A673 (cell line): ENCODE results near the gene CDH1. TPM values are rescaled to one million over a fixed set of nuclear protein-coding genes. Genes with fewer than 3 reads are reported as not detected.

Experiments used
- Bru-seq: library from RNA; stranded (reverse); fragments of 400-500 nt; gene quantifications from one replicate; lab custom pipeline; 2021; lab: Mats Ljungman, UMichigan
- BruChase-seq, 2 experiments: library from RNA; stranded (reverse); fragments of 400-500 nt; gene quantifications; one replicate each; lab custom pipeline; 2021; lab: Mats Ljungman, UMichigan
- BruUV-seq: library from RNA; stranded (reverse); fragments of 400-500 nt; replicated peaks from 2 replicates; lab custom pipeline; 2021; lab: Mats Ljungman, UMichigan
- CTCF ChIA-PET: fragments of 300-600 bp; sonication (Branson Sonifier 250); formaldehyde crosslinking; loops from one replicate; lab custom pipeline; 2022; ENCODE audit warnings: antibody characterized with exemption; lab: Charles Lee
- POLR2A ChIA-PET: fragments of 300-600 bp; sonication (Branson Sonifier 250); formaldehyde crosslinking; loops from one replicate; lab custom pipeline; 2022; ENCODE audit warnings: antibody characterized with exemption; ENCODE audit not compliant: low non-redundant PET; lab: Charles Lee
- DNase-seq: peaks from one replicate; pipeline ENCODE4 v3.0.0-alpha.2; 2015; ENCODE audit warnings: low spot score
- H3K27ac ChIP-seq: fragments of 200-600 bp; sonication (generic); 2 replicates; pipeline ENCODE4 v1.5.1; 2016; ENCODE audit warnings: mixed run types, low read depth, mild to moderate bottlenecking, mixed read lengths, antibody characterized with exemption, low read length; ENCODE audit not compliant: poor library complexity, severe bottlenecking
- H3K27me3 ChIP-seq: fragments of 200-600 bp; sonication (generic); replicated peaks from 2 replicates; pipeline ENCODE4 v1.6.1; 2017; ENCODE audit warnings: mixed run types, low read depth, mild to moderate bottlenecking, mixed read lengths, antibody characterized with exemption, low read length; ENCODE audit not compliant: insufficient read depth, poor library complexity
- H3K36me3 ChIP-seq: fragments of 200-600 bp; sonication (generic); 2 replicates; pipeline ENCODE4 v1.6.1; 2016; ENCODE audit warnings: mixed run types, mild to moderate bottlenecking, mixed read lengths, antibody characterized with exemption, low read length; ENCODE audit not compliant: insufficient read depth, poor library complexity, severe bottlenecking
- H3K4me1 ChIP-seq: fragments of 200-600 bp; sonication (generic); 2 replicates; pipeline ENCODE4 v1.6.1; 2017; ENCODE audit warnings: mixed run types, mild to moderate bottlenecking, mixed read lengths, antibody characterized with exemption, low read length; ENCODE audit not compliant: insufficient read depth, poor library complexity, severe bottlenecking
- H3K4me3 ChIP-seq: fragments of 200-600 bp; sonication (generic); 2 replicates; pipeline ENCODE4 v1.5.1; 2016; ENCODE audit warnings: low read depth, mixed run types, mild to moderate bottlenecking, mixed read lengths, low read length; ENCODE audit not compliant: poor library complexity, severe bottlenecking
- H3K9me3 ChIP-seq: fragments of 200-600 bp; sonication (generic); 2 replicates; pipeline ENCODE4 v1.6.1; 2016; ENCODE audit warnings: mixed run types, low read depth, mild to moderate bottlenecking, mixed read lengths, antibody characterized with exemption, low read length; ENCODE audit not compliant: poor library complexity, severe bottlenecking
- EZH2 ChIP-seq: fragments of 200-600 bp; sonication (generic); IDR thresholded peaks from 2 replicates; pipeline ENCODE4 v1.6.1; 2017; ENCODE audit warnings: borderline replicate concordance, low read depth, mild to moderate bottlenecking, mixed read lengths, antibody characterized with exemption, low read length; ENCODE audit not compliant: poor library complexity, severe bottlenecking
- intact Hi-C: fragments of 100-400 bp; cut with micrococcal nuclease; formaldehyde crosslinking; loops from one replicate; pipeline ENCODE4 v1.10.0; 2022; ENCODE audit not compliant: unreplicated experiment
- long read RNA-seq: library from polyadenylated mRNA; stranded (forward); transcript quantifications from one replicate; pipeline ENCODE4 v2.0.0, GENCODE V29; 2022
- total RNA-seq: library from RNA; stranded (reverse); gene quantifications from 2 replicates; pipeline ENCODE4 v1.2.3, GENCODE V29; 2021
- TF ChIP-seq, protein P1 (sequence below): fragments of 300-800, 200-600 bp; sonication (generic); conservative IDR thresholded peaks from 2 replicates; pipeline ENCODE4 v1.5.1; 2017; ENCODE audit warnings: low read depth, mild to moderate bottlenecking, antibody characterized with exemption, low read length, moderate library complexity, mixed read lengths

CDH1 gene
- total RNA-seq = 0.06 and 0.87 TPM in 2 replicates
- percentile 5 among the genes with signal in this experiment for Bru-seq, nascent RNA
- percentile 10 among the genes with signal in this experiment for BruChase-seq, experiment 1, labeled RNA remaining after a 2-hour chase
- BruChase-seq, experiment 2, labeled RNA remaining after a 6-hour chase = percentile 11 among the genes with signal in this experiment
- long read RNA-seq = 0 reads

DNA sequence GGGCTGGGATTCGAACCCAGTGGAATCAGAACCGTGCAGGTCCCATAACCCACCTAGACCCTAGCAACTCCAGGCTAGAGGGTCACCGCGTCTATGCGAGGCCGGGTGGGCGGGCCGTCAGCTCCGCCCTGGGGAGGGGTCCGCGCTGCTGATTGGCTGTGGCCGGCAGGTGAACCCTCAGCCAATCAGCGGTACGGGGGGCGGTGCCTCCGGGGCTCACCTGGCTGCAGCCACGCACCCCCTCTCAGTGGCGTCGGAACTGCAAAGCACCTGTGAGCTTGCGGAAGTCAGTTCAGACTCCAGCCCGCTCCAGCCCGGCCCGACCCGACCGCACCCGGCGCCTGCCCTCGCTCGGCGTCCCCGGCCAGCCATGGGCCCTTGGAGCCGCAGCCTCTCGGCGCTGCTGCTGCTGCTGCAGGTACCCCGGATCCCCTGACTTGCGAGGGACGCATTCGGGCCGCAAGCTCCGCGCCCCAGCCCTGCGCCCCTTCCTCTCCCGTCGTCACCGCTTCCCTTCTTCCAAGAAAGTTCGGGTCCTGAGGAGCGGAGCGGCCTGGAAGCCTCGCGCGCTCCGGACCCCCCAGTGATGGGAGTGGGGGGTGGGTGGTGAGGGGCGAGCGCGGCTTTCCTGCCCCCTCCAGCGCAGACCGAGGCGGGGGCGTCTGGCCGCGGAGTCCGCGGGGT lies at the start of gene CDH1:
TSS of gene CDH1 (plus strand) at position 247 of the 684 bp plus-strand sequence. CDS start at position 371, 124 bp downstream.
- Histone ChIP-seq H3K27ac (no peak within 1 kb of the TSS), H3K4me3 (peak within 1 kb of the TSS; percentile 46), H3K4me1 (peaks cover 7% of the 10 kb centered on the region), H3K27me3 (peaks cover 27% of the 10 kb centered on the region), H3K9me3 (no peaks in the 10 kb centered on the region), H3K36me3 (no peaks in the 10 kb centered on the region)
- intact Hi-C loops = no loop called here
- BruUV-seq = no TSS peak
- DNase-seq = no peak
- ChIA-PET POLR2A (no interaction called here), CTCF (no interaction called here)
- TF ChIP-seq, protein P1, sequence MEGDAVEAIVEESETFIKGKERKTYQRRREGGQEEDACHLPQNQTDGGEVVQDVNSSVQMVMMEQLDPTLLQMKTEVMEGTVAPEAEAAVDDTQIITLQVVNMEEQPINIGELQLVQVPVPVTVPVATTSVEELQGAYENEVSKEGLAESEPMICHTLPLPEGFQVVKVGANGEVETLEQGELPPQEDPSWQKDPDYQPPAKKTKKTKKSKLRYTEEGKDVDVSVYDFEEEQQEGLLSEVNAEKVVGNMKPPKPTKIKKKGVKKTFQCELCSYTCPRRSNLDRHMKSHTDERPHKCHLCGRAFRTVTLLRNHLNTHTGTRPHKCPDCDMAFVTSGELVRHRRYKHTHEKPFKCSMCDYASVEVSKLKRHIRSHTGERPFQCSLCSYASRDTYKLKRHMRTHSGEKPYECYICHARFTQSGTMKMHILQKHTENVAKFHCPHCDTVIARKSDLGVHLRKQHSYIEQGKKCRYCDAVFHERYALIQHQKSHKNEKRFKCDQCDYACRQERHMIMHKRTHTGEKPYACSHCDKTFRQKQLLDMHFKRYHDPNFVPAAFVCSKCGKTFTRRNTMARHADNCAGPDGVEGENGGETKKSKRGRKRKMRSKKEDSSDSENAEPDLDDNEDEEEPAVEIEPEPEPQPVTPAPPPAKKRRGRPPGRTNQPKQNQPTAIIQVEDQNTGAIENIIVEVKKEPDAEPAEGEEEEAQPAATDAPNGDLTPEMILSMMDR = no peak
- TF ChIP-seq EZH2 = peak; percentile 81

DNA sequence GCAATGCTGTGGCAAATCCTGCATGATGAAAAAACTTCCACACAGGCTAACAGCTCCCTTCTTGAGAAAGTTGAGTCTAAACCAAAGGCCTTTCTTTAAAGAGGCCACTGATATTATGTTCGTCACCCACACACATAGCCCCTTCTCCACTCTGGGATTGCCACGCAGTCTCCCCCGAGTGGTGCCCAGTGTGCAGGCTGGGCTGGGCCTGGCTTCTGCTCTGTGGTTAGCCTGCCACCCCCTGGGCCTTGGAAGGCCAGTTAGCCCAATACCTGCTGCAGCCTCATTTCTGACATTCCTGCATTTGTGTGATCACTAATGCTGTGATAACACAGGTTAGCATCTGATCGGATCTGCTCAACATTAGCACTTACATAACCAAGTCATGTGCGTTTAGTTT lies 47.2 kb upstream of the CDH1 start:
- Histone ChIP-seq H3K4me3 (no peak overlapping the region), H3K9me3 (no peaks in the 10 kb centered on the region), H3K27ac (no peak overlapping the region), H3K4me1 (no peaks in the 10 kb centered on the region), H3K36me3 (no peaks in the 10 kb centered on the region), H3K27me3 (no peaks in the 10 kb centered on the region)
- ChIA-PET CTCF (no interaction called here), POLR2A (no interaction called here)
- TF ChIP-seq, protein P1 = no peak
- no peak for TF ChIP-seq EZH2
- intact Hi-C loops = no loop called here
- no TSS peak for BruUV-seq
- DNase-seq = no peak

DNA sequence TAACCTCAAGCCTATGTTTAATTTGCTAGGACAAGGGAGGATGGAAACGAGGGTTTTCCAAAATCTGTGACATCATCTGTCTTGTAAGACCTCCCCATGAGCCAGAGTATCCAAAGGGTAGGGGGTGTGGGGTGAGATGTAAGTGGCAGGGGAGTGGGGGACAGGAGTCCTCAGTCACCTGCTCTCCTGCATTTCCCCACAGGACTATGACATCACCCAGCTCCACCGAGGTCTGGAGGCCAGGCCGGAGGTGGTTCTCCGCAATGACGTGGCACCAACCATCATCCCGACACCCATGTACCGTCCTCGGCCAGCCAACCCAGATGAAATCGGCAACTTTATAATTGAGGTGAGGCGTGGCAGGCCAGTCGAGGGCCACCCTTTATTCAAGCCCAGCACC lies 41.5 kb upstream of the CDH1 start:
- Histone ChIP-seq H3K27me3 (no peaks in the 10 kb centered on the region), H3K4me3 (no peak overlapping the region), H3K4me1 (no peaks in the 10 kb centered on the region), H3K27ac (no peak overlapping the region), H3K36me3 (no peaks in the 10 kb centered on the region), H3K9me3 (no peaks in the 10 kb centered on the region)
- CTCF ChIA-PET = no interaction called here
- POLR2A ChIA-PET = no interaction called here
- TF ChIP-seq, protein P1 = no peak
- no peak for TF ChIP-seq EZH2
- intact Hi-C loops = no loop called here
- BruUV-seq = no TSS peak
- no peak for DNase-seq
